ENCODE results near the gene CTBP2.

Gene CTBP2

DNA sequence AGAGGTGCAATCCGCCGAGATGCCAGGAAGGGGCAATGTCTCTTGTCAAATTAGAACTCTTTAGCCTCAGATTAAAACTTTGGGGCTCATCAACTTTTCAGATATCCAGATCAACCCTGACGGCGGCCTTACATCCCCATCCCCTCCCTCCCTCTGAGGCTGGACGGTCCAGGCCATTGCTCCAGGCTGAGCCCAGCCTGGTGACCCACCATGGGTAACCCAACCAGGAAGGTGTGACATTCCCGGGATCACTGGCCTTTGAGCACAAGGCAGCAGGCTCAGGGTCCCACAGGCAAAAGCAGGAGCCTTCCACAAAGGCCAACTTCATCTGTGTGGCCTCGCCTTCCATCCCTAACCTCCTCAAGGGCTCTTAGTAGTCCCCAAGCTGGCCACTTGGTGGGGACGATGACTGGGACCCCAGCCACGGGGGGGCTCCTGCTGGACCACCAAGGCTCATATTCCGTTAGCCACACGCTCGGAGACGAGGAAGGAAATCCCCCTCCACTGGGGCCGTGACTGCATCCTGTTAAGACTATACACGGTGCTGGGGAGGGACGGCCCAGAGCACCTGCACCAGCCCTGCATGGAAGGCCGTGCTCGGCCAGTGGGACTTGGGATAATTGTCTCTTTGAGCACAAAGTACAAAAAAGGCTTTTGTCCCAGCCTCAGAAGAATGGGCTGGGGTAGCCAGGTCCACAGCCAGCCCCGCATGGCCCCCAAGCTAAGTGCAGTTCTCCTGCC, 155.6 kb downstream of the CTBP2 start:
- DNase-seq (ENCODE audit: low read depth, low spot score) = no peak
- no peak overlapping the region for H3K27ac ChIP-seq

DNA sequence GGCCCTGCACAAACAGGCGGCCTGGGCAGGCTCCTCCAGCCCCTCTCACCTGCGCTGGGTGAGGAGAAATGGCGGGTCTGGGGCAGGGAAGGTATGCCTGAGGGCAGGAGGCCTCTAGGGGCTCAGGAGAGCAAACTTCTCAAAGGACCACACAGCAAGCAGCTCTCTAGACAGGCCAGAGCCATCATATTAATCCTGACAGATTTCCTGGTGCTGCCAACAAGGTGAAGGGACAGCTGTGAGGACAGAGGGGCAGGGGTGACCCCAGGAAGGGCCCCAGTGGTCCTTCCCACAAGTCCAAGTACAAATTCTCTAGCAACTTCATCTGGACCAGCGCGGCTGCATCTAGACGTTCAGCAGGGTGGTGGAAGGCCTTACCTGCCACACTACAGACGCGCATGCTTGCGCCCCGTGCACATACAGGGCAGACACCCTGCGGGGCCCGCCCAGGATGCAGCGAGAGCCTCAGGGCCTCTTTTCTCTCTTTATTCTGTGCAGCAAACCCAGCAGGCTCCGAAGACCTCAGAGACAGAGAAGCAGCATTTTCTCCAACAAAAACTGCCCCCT, 156.4 kb downstream of the CTBP2 start:
- H3K27ac ChIP-seq = no peak overlapping the region

DNA sequence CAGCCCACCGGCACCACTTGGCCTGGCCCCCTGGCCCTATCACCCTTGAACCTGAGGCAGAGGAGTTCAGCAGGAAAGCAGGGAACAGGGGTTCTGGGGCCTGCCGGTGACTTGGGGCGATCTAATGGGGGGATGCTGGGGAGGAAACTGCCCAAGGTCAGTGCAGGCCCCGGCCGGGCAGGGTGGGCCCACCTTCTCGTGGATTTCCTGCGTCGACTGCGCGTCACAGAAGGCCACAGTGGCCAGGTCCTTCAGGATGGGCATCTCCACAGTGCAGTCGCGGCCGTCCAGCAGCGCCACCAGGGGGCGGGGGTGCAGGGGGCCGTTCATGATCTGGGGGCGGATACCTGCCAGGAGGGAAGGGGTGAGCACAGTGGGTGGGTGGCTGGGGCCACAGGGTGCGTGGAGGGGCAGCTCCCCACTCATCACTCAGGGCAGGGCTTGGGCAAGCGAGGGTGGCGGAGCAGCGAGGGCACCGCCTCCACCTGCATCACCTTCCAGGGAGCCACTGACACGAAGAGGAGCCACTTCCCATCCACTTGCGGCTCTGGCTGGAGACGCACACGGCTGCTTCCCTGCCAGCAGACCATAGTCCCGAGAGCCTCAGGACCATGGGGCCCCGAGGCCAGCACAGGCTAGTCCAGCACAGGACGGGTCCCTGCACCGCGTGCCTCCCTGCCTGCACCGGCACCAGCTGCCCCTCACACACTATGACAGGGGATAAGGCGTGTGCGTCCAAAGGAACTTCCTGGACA, 157.0 kb downstream of the CTBP2 start:
- DNase-seq (ENCODE audit: low read depth, low spot score) = no peak
- H3K27ac ChIP-seq = no peak overlapping the region

More for the DNA sequence above, 156.4 kb downstream of the CTBP2 start:
- no peak for DNase-seq (ENCODE audit: low read depth, low spot score)

DNA sequence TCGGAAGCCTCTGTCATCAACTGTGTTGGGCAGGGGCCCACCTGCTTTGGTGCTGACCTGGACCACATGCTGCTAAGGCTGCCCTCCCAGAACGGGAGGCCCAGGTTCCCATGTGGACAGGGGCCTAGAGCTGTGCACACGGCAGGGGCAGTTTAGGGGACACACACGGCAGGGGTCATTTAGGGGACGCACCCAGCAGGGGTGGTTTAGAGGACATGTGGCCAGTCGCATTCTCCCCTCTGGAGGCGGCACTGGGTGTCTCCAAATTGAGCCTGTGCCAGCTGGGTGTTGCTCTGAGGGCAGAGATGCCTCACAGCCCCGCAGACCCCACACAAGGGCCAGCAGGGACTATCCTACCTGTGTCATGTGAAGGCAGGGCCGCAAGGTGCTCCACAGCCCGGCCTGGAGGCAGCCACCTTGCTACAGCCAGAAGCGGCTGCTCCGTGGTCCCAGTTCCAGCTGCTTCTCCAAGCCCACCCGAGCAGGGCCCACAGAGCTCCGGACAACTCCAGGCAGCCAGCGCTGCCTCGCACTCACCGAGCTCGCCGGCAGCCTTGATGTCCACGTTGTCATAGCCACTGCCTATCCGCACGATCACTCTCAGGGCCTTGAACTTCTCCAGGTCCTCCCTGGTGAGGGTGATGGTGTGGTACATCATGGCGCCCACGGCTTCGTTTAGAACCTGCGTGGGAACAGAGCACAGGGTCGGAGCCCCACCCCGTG, 157.8 kb downstream of the CTBP2 start:
- H3K27ac ChIP-seq = peak overlapping the region; percentile 61
- no peak for DNase-seq (ENCODE audit: low read depth, low spot score)

DNA sequence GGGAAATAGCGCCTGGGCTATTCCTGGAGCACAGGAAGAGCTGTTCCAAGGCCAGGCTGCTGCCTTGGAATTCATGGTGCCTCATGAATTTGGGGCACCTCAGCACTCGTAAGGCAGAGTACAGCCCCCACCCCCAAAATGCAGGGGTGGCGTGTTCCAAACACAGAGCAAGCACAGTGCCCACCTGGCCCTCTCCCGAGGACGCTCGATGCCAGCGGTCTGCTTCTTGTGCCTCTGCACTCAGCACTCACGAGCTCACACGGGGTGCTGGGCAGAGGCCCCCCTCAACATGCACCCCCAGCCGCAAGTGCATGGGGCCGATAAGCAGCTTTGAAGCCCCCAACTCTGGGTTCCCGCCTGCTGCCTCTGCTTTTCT, 158.3 kb downstream of the CTBP2 start:
- no peak for DNase-seq (ENCODE audit: low read depth, low spot score)
- peak overlapping the region; percentile 61 for H3K27ac ChIP-seq

DNA sequence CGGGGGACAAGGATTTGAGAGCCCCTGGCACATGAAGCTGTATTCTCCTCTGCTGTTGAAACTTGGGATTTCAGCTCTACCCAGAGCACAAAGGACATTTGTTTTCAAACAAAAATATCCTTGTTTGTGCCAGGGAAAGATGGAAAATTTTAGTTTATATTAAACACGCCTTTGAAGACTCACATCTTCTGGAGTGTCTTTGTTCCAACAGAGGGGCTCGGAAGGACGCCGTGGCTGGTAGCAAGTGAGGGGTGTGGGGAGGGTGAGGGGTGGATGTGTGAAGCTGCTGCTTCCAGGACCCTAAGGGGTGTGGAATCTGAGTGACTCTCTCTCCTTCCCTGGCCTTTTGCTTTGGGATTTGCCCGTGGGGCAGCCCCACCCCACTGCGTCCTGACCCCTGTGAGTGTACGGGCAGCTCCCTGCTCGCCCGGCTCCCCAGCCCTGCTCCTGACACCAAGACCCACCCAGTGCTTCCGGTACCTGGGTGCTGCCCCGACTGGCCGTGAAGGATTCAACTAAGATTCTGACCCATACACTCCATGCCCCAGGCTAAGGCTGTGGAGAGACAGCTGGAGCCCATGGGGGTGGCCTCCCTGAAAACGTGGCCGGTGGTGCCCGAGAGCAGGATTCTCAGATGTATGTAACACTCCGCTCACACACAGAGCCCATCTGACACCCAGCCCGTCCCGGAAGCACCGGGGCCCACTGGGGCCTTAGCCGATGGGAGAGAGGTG, 158.9 kb downstream of the CTBP2 start:
- H3K27ac ChIP-seq = peak overlapping the region; percentile 61

DNA sequence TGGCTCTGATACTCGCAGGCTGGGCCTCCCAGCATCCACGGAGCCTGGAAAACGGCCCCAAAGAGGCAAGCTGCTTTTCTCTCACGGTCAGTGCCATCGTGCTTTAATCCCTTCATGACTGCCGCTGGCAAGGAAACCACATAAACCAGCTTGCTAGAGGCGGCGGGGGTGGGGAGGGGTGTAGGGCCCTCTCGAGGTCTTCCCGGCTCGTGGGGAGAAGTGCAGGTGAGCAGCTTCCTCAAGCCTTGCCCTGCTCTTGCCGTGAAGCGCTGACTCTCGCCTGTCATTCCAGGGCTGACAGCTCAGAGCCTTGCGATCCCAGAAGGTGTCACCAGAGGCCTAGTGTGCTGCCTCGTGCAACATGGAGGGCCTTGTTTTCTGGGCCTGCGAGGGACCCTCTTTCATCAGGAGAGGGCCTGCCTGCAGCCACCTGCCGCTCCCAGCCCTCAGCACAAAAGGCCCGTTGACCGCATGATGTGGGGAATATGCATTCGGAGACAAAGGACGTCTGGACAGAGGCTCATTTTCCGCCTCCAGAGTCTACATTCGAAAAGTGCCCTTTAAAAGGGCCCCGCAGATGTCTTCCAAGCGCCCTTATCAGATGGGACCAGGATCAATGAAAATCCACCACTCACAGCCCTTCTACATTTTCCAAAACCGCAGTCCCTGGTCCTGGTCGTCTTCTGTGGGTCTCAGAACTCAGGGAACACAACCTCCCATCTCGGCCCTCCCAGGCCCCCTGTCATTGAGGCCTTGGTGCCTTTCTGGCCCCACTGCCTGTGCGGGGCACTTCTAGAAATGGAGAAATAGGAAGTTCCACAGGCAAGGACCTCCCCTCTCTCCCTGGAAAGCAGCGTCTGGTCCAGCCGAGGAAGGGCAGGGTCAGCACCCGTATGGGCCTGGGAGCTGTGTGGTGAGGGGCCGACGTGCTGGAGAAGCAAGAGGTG, 159.7 kb downstream of the CTBP2 start:
- no peak for DNase-seq (ENCODE audit: low read depth, low spot score)
- H3K27ac ChIP-seq = peak overlapping the region; percentile 61

More for the DNA sequence above, 158.9 kb downstream of the CTBP2 start:
- no peak for DNase-seq (ENCODE audit: low read depth, low spot score)

DNA sequence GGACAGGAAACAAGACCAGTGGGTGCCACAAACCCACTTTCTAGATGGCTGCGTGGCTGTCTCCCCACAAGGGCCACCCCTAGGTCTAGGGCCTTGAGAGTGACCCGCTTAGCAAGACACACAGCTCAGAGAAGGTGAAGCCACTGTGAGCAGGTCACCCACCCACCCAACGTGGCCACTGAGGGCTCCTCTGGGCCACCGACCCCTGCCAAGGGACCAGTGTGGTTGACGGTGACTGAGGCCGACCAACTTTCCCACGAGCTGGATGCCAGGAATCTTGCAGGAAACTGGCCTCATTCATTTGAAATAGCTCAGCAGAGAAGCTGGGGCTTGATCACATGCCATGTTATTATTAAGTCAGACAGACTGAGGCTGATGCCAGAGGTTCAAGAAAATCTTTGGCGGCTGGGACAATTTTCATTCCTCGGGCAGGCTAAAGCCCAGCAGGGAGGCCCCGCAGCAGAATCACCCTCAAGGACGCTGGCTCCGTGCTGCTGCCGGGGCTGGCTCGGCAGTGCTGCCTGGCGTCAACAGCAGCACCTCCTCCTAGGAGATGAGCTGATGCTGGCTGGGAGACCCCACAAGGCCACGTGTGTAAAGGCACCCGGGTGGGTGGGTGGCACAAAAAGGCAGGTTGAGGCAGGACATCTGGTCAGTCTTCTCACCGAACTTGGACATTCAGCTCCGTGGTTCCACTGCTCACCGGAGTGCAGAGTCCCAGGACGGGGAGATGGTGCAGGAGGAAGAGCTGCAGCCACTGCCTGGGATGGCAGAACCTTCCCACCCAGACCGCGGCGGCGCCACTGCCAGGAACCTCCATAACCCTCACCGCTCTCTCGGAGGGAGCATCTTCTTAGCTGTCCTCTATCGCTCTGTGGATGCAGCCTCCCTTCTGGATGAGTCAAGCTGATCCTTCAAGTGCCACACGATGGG, 160.7 kb downstream of the CTBP2 start:
- DNase-seq (ENCODE audit: low read depth, low spot score) = no peak
- H3K27ac ChIP-seq = peak overlapping the region; percentile 61

DNA sequence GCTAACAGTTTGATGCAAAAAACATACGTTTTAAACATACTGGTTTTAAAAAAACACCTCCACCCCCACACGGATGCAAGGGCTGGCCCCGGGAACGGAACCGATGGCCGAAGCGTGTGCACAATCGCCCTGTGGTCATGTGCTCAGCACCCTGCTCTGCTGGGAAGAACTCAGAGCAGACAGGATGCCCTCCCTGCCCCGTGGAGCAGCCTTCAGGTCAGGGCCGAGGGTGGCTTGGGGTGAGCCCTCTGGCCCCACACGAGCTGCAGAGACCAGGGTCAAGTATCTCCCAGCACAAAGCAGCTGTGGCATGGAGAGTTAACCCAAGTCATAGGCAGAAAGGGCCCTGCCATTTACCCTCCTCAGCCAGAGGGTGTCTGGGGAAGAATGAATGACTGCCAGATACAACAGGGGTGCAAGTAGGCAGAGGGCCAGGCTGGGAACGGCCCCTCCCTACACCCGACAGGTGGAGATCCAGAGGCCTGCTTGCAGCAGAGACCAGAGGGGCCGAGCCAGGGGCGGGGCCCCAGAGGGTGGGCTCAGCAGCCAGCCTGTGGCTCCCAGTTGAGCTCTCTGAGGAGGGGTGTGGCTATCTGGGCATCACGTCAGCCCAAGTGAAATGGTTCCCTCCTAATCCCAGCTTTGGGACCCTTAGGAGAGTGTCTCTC, 161.6 kb downstream of the CTBP2 start:
- DNase-seq (ENCODE audit: low read depth, low spot score) = no peak
- H3K27ac ChIP-seq = no peak overlapping the region

DNA sequence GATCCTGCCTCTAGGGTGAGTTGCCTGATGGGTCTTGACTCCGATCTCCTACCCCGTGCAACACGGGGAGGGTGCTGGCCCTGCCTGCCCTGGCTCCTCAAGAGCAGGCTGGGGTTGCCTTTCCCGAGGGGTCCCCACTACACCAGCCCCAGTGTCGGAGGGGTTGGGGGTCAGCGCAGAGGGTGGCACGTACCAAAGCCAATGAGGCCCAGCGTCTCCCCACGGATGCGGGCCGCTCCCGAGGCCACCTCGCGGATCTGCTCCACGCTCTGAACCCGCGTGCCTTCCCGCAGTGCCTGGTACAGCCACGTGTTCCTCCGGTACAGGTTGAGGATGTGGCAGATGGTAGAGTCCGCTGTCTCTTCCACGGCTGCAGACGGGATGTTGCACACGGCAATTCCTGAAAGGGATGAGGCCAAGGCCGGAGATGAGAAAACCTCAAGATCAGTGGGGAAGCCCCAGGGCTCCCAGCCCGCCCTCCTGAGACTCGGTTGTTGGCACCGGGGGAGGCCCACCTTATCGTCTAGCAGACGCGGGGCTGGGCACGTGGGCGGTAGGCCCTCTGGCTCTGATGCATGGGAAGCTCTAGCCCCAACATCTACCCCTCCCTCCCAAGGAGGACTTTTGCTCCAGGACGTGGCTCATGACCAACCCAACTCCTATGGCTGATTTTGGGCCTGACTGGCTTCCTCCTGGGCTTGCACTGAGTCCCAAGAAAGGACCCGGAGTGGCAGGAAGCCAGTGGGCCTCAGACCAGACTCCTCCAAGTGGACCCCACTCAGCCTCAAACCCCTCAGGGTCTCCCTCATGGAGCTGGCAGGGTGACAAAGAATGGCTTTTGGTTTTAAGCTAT, 162.4 kb downstream of the CTBP2 start:
- H3K27ac ChIP-seq = no peak overlapping the region
- no peak for DNase-seq (ENCODE audit: low read depth, low spot score)

DNA sequence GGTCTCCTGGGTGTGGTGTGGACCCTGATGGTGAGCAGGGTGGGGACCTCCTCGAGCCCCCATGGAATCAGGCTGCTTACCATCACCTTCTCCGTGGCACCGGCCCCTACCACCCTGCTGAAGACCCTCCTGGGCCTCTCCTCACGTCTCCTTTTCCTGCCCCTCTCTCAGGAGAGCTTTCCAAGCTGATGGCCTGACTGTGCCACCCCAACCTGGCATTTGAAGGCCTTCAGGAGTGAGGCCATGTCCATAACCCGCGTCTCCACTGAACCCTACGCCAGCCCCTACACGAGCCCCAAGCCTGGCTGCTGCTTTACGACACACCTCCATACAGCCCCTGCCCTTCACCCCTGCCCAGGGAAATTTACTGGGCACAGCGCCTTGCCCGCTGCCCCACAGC, 163.1 kb downstream of the CTBP2 start:
- H3K27ac ChIP-seq = no peak overlapping the region
- DNase-seq (ENCODE audit: low read depth, low spot score) = no peak

DNA sequence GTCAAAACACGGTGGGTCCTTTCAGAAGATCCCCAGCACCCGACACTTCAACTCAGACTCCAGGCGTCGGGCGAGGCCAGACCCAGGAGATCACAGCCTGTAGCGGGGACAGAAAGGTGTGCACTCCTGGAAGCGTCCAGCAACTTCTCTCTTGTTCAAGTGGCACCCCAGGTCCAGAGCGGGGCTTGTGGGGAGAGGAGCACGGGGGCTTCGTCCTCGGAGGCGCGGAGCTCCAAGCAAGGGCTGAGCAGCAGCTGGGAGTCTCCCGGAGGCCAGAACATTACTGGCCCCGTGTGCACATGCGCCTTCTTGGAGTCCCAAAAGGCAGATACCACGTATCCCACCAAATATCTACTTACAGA, 163.5 kb downstream of the CTBP2 start:
- DNase-seq (ENCODE audit: low read depth, low spot score) = no peak
- H3K27ac ChIP-seq = no peak overlapping the region

DNA sequence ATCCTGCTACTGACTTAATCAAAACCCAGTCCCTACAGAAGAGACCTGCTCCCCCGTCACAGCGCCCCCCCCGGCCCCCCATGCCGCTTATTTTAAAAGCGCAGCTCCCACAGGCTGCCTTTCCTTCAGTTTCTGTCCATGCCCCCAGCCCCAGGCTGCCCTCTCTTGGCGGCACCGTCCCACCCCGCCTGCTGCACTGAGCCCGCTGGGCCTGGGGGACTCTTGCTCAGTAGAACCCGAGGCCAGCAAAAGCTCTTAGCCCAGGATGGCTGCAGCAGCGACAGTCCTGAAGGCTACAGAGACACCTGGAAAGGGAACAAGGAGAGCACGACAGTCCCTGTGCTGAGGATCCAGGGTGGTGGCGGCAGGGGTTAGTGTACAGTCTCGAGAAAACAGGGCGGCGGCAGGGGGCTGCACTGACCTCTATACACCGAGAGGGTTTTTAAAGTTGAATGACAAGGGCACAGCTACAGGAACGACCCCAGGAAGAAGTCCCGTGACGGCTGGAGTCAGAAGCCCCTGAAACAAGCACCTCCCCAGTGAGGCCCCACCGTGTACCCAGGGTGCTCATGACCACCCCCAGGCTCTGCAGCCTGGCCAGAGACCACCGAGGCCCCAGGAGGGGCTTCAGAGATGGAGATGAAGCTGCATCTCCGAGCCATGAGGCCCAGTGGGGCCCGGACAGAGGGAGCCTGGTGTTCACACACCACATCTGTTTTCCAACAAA, 164.1 kb downstream of the CTBP2 start:
- DNase-seq (ENCODE audit: low read depth, low spot score) = no peak
- H3K27ac ChIP-seq = no peak overlapping the region

DNA sequence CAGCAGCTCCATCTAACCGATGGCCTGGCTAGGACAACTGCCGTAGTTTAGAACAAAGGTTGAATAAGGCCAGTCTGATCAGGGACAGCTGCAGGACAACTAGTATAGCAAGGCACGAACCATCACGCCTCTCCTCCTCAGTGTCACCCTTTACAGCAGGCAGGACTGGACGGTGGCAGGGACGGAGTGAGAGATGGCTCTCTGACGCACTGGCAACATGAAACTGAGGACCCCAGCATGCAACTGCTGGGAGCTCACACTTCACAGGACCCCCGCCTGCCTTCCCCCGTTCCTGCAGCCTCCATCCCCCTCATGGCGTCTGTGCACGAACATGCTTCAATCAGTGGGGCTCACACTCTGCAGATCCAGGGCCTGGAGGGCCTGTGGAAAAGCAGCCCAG, 164.8 kb downstream of the CTBP2 start:
- H3K27ac ChIP-seq = no peak overlapping the region
- DNase-seq (ENCODE audit: low read depth, low spot score) = no peak

DNA sequence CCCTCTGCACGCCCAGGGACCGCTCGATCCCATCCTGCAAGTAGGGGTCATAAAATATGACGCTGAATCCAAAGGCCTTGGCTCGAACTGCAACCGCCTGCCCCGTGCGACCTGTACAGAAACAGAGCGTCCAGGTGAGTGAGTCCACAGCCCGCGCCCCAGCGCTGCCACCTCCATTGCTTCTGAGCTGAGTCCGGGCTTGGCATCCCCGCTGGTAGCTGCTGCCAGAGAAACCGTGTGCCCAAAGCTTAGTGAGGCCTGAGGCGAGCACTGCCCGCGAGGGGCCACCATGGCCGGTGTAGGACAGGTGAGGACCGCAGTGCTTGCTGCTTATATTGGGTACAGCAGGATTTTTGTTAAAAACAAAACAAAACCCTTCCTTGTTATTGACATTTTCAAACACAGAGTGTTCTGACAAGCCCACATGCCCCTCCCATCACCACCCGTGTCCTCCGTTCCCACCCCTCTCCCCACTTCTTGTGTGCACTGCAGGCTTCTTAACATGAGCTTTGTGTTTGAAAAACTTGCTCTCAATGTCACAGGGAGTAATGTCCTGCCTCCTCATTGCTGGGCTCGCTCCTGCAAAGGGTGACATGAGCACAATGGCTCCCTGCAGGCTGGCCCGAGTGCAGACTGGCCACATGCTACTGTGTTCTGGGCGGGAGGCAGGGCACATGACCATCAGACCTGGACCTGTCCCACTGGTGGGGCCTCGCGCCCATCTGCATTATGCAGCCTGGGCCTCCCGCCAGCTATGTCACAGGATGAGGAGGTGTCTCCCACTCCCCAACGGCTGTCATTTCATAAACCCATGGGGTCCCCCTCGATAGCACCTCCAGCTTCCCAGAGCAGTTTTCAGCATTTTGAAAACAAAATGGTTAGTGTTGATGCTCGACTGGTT, 165.5 kb downstream of the CTBP2 start:
- H3K27ac ChIP-seq = no peak overlapping the region
- no peak for DNase-seq (ENCODE audit: low read depth, low spot score)

Measured in epithelial cell of prostate (primary cell).